GM23338 (cell line): Measurements from ENCODE around the gene CPNE7. TPM values are rescaled to one million over a fixed set of nuclear protein-coding genes. Genes with fewer than 3 reads are reported as not detected.

Experiments used
- ATAC-seq: fragments of 200-7000 bp; cut with Tn5 transposase; 3 replicates; pipeline ENCODE4 v1.9.1; 2020
- DNase-seq: peaks from one replicate; pipeline ENCODE4 v3.0.0-alpha.2; 2015; ENCODE audit warnings: low spot score
- H2AFZ ChIP-seq: fragments of 200-600 bp; sonication (generic); 2 replicates; pipeline ENCODE4 v1.8.0; 2016; ENCODE audit warnings: antibody characterized with exemption, mild to moderate bottlenecking, moderate library complexity
- H3F3A ChIP-seq: fragments of 200-600 bp; sonication (generic); replicated peaks from 2 replicates; pipeline ENCODE4 v1.8.0; 2017; ENCODE audit warnings: antibody characterized with exemption, mixed run types, low read depth
- H3K27ac ChIP-seq: fragments of 200-600 bp; sonication (generic); 2 replicates; pipeline ENCODE4 v1.6.1; 2016; ENCODE audit warnings: low read depth
- H3K27me3 ChIP-seq: fragments of 200-600 bp; sonication (generic); 2 replicates; pipeline ENCODE4 v1.8.0; 2016; ENCODE audit warnings: mild to moderate bottlenecking, mixed run types, moderate library complexity; ENCODE audit not compliant: insufficient read depth
- H3K36me3 ChIP-seq: fragments of 200-600 bp; sonication (generic); 2 replicates; pipeline ENCODE4 v1.8.0; 2016; ENCODE audit warnings: mild to moderate bottlenecking; ENCODE audit not compliant: insufficient read depth
- H3K4me1 ChIP-seq: fragments of 200-600 bp; sonication (generic); 2 replicates; pipeline ENCODE4 v1.8.0; 2016; ENCODE audit warnings: mild to moderate bottlenecking, moderate library complexity; ENCODE audit not compliant: insufficient read depth
- H3K4me2 ChIP-seq: fragments of 200-600 bp; sonication (generic); 2 replicates; pipeline ENCODE4 v1.7.1; 2017; ENCODE audit warnings: mixed run types
- H3K4me3 ChIP-seq: fragments of 200-600 bp; sonication (generic); 2 replicates; pipeline ENCODE4 v1.6.1; 2016; ENCODE audit warnings: mixed run types
- H3K79me2 ChIP-seq: fragments of 200-600 bp; sonication (generic); replicated peaks from 2 replicates; pipeline ENCODE4 v1.8.0; 2017; ENCODE audit warnings: mild to moderate bottlenecking; ENCODE audit not compliant: insufficient read depth
- H3K9me2 ChIP-seq: fragments of 200-600 bp; sonication (generic); 2 replicates; pipeline ENCODE4 v1.8.0; 2017; ENCODE audit not compliant: insufficient read depth
- H4K20me1 ChIP-seq: fragments of 200-600 bp; sonication (generic); replicated peaks from 2 replicates; pipeline ENCODE4 v1.8.0; 2017; ENCODE audit warnings: mild to moderate bottlenecking; ENCODE audit not compliant: insufficient read depth
- H3K27ac Mint-ChIP-seq: 2 replicates; pipeline ENCODE4 v1.8.0; 2020; ENCODE audit warnings: inconsistent platforms, mild to moderate bottlenecking, moderate library complexity, mixed read lengths
- H3K27me3 Mint-ChIP-seq: 3 replicates; pipeline ENCODE4 v1.8.0; 2022; ENCODE audit warnings: low read depth, mild to moderate bottlenecking, moderate library complexity, mixed read lengths, inconsistent platforms; ENCODE audit not compliant: insufficient read depth, poor library complexity
- H3K36me3 Mint-ChIP-seq: 3 replicates; pipeline ENCODE4 v1.8.0; 2021; ENCODE audit warnings: low read depth, mild to moderate bottlenecking, inconsistent platforms, moderate library complexity, mixed read lengths
- H3K4me1 Mint-ChIP-seq: 3 replicates; pipeline ENCODE4 v1.8.0; 2020; ENCODE audit warnings: mild to moderate bottlenecking, inconsistent platforms, mixed read lengths
- H3K4me3 Mint-ChIP-seq: 3 replicates; pipeline ENCODE4 v1.8.0; 2021; ENCODE audit warnings: moderate library complexity, mild to moderate bottlenecking, inconsistent platforms, mixed read lengths
- H3K9me3 Mint-ChIP-seq: 3 replicates; pipeline ENCODE4 v1.8.0; 2020; ENCODE audit warnings: moderate library complexity, mild to moderate bottlenecking, inconsistent platforms, mixed read lengths
- CREB1 ChIP-seq: fragments of 250-450 bp; sonication (Bioruptor Pico); IDR thresholded peaks from 2 replicates; pipeline ENCODE4 v1.5.0; 2020; ENCODE audit warnings: low read depth, mild to moderate bottlenecking, moderate library complexity
- EZH2 ChIP-seq: fragments of 200-600 bp; sonication (generic); IDR thresholded peaks from one replicate; pipeline ENCODE4 v1.8.0; 2017; ENCODE audit warnings: antibody characterized with exemption, mild to moderate bottlenecking, low read depth; ENCODE audit not compliant: unreplicated experiment
- JUNB ChIP-seq: IDR thresholded peaks from one replicate; pipeline ENCODE4 v1.6.1; 2016; ENCODE audit warnings: antibody characterized with exemption; ENCODE audit not compliant: unreplicated experiment
- NANOG ChIP-seq: IDR thresholded peaks from 2 replicates; pipeline ENCODE4 v1.6.1; 2016; ENCODE audit warnings: antibody characterized with exemption, borderline replicate concordance
- POLR2AphosphoS5 ChIP-seq: IDR thresholded peaks from 2 replicates; pipeline ENCODE4 v1.6.1; 2016; ENCODE audit warnings: antibody characterized with exemption, low read depth
- STAT1 ChIP-seq: IDR thresholded peaks from one replicate; pipeline ENCODE4 v1.6.1; 2016; ENCODE audit warnings: antibody characterized with exemption; ENCODE audit not compliant: unreplicated experiment
- ZNF114 ChIP-seq: fragments of 250-450 bp; sonication (Bioruptor Pico); IDR thresholded peaks from 2 replicates; pipeline ENCODE4 v1.5.0; 2020; ENCODE audit warnings: mild to moderate bottlenecking, moderate library complexity
- ZNF331 ChIP-seq: fragments of 250-450 bp; sonication (Bioruptor Pico); IDR thresholded peaks from 2 replicates; pipeline ENCODE4 v1.5.0; 2020; ENCODE audit warnings: low read depth, mild to moderate bottlenecking, moderate library complexity
- polyA plus RNA-seq: library from polyadenylated mRNA; unstranded; fragments of >200 nt; fragmentation: Nextera tagmentation; extraction: Ambion mirVana; gene quantifications from 2 replicates; pipeline ENCODE4 v1.2.1, GENCODE V29; 2016
- total RNA-seq: library from RNA; depleted of rRNA; stranded (reverse); fragments of >200 nt; shearing (Covaris generic); gene quantifications from 2 replicates; pipeline ENCODE4 v1.2.3, GENCODE V29; 2014
- TF ChIP-seq, protein P1 (sequence below), 2 experiments: fragments of 200-600 bp in 1 of 2; sonication (generic) in 1 of 2; conservative IDR thresholded peaks; 2 replicates each; pipeline versions ENCODE4 v1.5.1 to v1.6.1; 2016 to 2017; ENCODE audit warnings: antibody characterized with exemption in 2 of 2, low read depth in 2 of 2, mild to moderate bottlenecking in 2 of 2, moderate library complexity in 1 of 2
- TF ChIP-seq, protein P2 (sequence below): fragments of 250-450 bp; sonication (Bioruptor Pico); IDR thresholded peaks from 2 replicates; pipeline ENCODE4 v1.5.0; 2020; ENCODE audit warnings: mild to moderate bottlenecking, moderate library complexity
- TF ChIP-seq, protein P3 (sequence below): IDR thresholded peaks from one replicate; pipeline ENCODE4 v1.6.1; 2018; ENCODE audit warnings: antibody characterized with exemption; ENCODE audit not compliant: unreplicated experiment
- TF ChIP-seq, protein P4 (sequence below): IDR thresholded peaks from 2 replicates; pipeline ENCODE4 v1.6.1; 2016; ENCODE audit warnings: antibody characterized with exemption

CPNE7 gene
- total and polyA plus RNA-seq, 2 experiments from 2014 or later, result 11.2 to 15.7 TPM

DNA sequence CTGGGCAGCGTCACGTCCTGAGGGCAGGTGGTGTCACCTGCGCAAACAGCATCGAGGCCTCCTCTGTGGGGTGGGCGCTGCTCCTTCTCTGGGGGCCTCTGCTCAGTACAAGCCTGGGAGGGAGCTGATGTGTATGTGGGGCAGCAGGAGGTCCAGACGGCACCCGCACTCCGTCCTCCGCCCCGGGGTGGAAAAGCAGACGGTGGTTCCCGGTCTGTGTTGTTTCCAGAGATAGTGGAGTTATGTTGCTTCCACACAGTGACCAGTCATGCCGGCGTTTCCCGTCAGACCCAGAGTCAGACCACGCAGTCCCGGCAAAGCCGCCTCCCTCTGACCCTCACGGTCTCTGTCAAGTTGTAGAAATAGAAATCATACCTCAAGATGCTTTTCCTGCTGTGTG is 28.8 kb upstream of the CPNE7 start:
- no peak for ATAC-seq
- H3K4me1 ChIP-seq, result no peaks in the 10 kb centered on the region
- peaks cover 8% of the 10 kb centered on the region for H3K27me3 Mint-ChIP-seq

More for the DNA sequence above, 28.8 kb upstream of the CPNE7 start:
- Histone ChIP-seq H3K4me2 (no peak overlapping the region), H3K9me2 (no peaks in the 10 kb centered on the region), H3K79me2 (no peaks in the 10 kb centered on the region), H4K20me1 (no peaks in the 10 kb centered on the region), H3K36me3 (peaks cover 15% of the 10 kb centered on the region), H3K27me3 (no peaks in the 10 kb centered on the region), H2AFZ (no peak overlapping the region), H3K4me3 (no peak overlapping the region), H3F3A (0 out of 2 replicates have a peak, but pooled peaks cover 3% of the 10 kb centered on the region), H3K27ac (no peak overlapping the region)
- no peak for TF ChIP-seq NANOG
- TF ChIP-seq STAT1, result no peak
- TF ChIP-seq, protein P1, sequence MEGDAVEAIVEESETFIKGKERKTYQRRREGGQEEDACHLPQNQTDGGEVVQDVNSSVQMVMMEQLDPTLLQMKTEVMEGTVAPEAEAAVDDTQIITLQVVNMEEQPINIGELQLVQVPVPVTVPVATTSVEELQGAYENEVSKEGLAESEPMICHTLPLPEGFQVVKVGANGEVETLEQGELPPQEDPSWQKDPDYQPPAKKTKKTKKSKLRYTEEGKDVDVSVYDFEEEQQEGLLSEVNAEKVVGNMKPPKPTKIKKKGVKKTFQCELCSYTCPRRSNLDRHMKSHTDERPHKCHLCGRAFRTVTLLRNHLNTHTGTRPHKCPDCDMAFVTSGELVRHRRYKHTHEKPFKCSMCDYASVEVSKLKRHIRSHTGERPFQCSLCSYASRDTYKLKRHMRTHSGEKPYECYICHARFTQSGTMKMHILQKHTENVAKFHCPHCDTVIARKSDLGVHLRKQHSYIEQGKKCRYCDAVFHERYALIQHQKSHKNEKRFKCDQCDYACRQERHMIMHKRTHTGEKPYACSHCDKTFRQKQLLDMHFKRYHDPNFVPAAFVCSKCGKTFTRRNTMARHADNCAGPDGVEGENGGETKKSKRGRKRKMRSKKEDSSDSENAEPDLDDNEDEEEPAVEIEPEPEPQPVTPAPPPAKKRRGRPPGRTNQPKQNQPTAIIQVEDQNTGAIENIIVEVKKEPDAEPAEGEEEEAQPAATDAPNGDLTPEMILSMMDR (conservative IDR thresholded peaks at IDR 0.05; ENCODE audit: low read depth in 2 of 2), result no peak
- TF ChIP-seq, protein P2, sequence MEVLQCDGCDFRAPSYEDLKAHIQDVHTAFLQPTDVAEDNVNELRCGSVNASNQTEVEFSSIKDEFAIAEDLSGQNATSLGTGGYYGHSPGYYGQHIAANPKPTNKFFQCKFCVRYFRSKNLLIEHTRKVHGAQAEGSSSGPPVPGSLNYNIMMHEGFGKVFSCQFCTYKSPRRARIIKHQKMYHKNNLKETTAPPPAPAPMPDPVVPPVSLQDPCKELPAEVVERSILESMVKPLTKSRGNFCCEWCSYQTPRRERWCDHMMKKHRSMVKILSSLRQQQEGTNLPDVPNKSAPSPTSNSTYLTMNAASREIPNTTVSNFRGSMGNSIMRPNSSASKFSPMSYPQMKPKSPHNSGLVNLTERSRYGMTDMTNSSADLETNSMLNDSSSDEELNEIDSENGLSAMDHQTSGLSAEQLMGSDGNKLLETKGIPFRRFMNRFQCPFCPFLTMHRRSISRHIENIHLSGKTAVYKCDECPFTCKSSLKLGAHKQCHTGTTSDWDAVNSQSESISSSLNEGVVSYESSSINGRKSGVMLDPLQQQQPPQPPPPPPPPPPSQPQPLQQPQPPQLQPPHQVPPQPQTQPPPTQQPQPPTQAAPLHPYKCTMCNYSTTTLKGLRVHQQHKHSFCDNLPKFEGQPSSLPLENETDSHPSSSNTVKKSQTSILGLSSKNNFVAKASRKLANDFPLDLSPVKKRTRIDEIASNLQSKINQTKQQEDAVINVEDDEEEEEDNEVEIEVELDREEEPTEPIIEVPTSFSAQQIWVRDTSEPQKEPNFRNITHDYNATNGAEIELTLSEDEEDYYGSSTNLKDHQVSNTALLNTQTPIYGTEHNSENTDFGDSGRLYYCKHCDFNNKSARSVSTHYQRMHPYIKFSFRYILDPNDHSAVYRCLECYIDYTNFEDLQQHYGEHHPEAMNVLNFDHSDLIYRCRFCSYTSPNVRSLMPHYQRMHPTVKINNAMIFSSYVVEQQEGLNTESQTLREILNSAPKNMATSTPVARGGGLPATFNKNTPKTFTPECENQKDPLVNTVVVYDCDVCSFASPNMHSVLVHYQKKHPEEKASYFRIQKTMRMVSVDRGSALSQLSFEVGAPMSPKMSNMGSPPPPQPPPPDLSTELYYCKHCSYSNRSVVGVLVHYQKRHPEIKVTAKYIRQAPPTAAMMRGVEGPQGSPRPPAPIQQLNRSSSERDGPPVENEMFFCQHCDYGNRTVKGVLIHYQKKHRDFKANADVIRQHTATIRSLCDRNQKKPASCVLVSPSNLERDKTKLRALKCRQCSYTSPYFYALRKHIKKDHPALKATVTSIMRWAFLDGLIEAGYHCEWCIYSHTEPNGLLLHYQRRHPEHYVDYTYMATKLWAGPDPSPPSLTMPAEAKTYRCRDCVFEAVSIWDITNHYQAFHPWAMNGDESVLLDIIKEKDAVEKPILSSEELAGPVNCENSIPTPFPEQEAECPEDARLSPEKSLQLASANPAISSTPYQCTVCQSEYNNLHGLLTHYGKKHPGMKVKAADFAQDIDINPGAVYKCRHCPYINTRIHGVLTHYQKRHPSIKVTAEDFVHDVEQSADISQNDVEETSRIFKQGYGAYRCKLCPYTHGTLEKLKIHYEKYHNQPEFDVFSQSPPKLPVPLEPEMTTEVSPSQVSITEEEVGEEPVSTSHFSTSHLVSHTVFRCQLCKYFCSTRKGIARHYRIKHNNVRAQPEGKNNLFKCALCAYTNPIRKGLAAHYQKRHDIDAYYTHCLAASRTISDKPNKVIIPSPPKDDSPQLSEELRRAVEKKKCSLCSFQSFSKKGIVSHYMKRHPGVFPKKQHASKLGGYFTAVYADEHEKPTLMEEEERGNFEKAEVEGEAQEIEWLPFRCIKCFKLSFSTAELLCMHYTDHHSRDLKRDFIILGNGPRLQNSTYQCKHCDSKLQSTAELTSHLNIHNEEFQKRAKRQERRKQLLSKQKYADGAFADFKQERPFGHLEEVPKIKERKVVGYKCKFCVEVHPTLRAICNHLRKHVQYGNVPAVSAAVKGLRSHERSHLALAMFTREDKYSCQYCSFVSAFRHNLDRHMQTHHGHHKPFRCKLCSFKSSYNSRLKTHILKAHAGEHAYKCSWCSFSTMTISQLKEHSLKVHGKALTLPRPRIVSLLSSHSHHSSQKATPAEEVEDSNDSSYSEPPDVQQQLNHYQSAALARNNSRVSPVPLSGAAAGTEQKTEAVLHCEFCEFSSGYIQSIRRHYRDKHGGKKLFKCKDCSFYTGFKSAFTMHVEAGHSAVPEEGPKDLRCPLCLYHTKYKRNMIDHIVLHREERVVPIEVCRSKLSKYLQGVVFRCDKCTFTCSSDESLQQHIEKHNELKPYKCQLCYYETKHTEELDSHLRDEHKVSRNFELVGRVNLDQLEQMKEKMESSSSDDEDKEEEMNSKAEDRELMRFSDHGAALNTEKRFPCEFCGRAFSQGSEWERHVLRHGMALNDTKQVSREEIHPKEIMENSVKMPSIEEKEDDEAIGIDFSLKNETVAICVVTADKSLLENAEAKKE (CRISPR knock-in tag), result no peak
- TF ChIP-seq ZNF331 (CRISPR knock-in tag), result no peak
- TF ChIP-seq JUNB, result no peak
- no peak for TF ChIP-seq POLR2AphosphoS5
- no peak for TF ChIP-seq ZNF114 (CRISPR knock-in tag)
- no peak for TF ChIP-seq CREB1 (CRISPR knock-in tag)
- no peak for TF ChIP-seq EZH2
- TF ChIP-seq, protein P3, sequence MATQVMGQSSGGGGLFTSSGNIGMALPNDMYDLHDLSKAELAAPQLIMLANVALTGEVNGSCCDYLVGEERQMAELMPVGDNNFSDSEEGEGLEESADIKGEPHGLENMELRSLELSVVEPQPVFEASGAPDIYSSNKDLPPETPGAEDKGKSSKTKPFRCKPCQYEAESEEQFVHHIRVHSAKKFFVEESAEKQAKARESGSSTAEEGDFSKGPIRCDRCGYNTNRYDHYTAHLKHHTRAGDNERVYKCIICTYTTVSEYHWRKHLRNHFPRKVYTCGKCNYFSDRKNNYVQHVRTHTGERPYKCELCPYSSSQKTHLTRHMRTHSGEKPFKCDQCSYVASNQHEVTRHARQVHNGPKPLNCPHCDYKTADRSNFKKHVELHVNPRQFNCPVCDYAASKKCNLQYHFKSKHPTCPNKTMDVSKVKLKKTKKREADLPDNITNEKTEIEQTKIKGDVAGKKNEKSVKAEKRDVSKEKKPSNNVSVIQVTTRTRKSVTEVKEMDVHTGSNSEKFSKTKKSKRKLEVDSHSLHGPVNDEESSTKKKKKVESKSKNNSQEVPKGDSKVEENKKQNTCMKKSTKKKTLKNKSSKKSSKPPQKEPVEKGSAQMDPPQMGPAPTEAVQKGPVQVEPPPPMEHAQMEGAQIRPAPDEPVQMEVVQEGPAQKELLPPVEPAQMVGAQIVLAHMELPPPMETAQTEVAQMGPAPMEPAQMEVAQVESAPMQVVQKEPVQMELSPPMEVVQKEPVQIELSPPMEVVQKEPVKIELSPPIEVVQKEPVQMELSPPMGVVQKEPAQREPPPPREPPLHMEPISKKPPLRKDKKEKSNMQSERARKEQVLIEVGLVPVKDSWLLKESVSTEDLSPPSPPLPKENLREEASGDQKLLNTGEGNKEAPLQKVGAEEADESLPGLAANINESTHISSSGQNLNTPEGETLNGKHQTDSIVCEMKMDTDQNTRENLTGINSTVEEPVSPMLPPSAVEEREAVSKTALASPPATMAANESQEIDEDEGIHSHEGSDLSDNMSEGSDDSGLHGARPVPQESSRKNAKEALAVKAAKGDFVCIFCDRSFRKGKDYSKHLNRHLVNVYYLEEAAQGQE, result no peak
- TF ChIP-seq, protein P4, sequence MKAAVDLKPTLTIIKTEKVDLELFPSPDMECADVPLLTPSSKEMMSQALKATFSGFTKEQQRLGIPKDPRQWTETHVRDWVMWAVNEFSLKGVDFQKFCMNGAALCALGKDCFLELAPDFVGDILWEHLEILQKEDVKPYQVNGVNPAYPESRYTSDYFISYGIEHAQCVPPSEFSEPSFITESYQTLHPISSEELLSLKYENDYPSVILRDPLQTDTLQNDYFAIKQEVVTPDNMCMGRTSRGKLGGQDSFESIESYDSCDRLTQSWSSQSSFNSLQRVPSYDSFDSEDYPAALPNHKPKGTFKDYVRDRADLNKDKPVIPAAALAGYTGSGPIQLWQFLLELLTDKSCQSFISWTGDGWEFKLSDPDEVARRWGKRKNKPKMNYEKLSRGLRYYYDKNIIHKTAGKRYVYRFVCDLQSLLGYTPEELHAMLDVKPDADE, result no peak
- Mint-ChIP-seq H3K4me1 (no peaks in the 10 kb centered on the region), H3K4me3 (no peak overlapping the region; the same call in 2 of the 3 replicates), H3K27ac (no peak overlapping the region), H3K36me3 (peaks cover 57% of the 10 kb centered on the region), H3K9me3 (no peaks in the 10 kb centered on the region)
- no peak for DNase-seq
